ENCODE data around the gene B4GAT1. TPM values are rescaled to one million over a fixed set of nuclear protein-coding genes. Genes with fewer than 3 reads are reported as not detected.

Gene B4GAT1
- total and polyA plus RNA-seq, 2 of the 13 experiments (the other 11 are each of a cell fraction or from before 2014, with no cell fraction given): 40.4 to 109 TPM

DNA sequence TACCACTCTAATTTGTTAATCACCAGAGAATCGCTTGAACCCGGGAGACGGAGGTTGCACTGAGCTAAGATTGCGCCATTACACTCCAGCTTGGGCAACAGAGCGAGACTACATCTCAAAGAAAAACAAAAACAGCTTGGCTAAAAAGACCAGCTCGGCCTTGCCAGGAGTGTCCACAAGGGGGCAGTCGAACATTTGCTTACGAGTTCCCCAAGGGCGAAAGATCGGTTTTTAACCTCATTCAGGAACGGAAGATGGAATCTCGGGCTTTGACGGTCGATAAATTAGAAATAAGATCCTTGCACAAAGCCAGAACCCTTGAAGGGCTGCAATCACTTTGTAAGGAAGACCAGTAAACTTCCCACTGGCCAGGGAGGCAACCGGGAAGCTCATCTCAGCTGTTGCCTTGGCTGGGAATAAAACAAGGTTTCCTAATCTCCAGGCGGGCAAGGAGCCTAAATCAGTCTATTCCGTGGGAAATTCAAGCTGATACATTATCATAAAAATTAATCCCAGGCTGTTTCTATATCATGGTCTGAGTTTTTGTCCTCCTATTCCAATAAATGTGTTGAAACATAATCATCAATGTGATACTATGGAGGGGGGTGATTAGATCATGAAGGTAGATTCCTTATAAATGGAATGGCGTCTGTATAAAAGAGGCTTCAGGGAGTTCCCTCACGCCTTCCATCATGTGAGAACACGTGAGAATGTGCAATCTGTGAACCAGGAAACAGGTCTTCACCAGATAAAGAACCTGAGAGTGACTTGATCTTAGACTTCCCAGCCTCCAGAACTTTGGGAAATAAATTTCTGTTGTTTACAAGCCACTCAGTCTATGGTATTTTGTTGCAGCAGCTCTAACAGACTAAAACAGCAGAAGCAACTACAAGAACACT lies 39.0 kb upstream of the B4GAT1 start (continued):
- TF ChIP-seq, protein P1, sequence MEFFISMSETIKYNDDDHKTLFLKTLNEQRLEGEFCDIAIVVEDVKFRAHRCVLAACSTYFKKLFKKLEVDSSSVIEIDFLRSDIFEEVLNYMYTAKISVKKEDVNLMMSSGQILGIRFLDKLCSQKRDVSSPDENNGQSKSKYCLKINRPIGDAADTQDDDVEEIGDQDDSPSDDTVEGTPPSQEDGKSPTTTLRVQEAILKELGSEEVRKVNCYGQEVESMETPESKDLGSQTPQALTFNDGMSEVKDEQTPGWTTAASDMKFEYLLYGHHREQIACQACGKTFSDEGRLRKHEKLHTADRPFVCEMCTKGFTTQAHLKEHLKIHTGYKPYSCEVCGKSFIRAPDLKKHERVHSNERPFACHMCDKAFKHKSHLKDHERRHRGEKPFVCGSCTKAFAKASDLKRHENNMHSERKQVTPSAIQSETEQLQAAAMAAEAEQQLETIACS (CRISPR knock-in tag; IDR thresholded peaks at IDR 0.05): no peak
- TF ChIP-seq SRSF1 (optimal IDR thresholded peaks at IDR 0.05; ENCODE audit: low read depth, low read length) (no peak), RARG (CRISPR knock-in tag; IDR thresholded peaks at IDR 0.05; ENCODE audit: low read depth) (no peak), KDM2A (CRISPR knock-in tag; IDR thresholded peaks at IDR 0.05; ENCODE audit: borderline replicate concordance, low read depth) (peak; percentile 54; the same call in 1 of the 2 replicates), POGZ (CRISPR knock-in tag; IDR thresholded peaks at IDR 0.05) (0 out of 2 replicates have a peak, but pooled peaks have one; percentile 14), KDM1A (CRISPR knock-in tag; IDR thresholded peaks at IDR 0.05) (no peak), RCOR2 (CRISPR knock-in tag; IDR thresholded peaks at IDR 0.05) (no peak), SMC3 (IDR thresholded peaks at IDR 0.05; ENCODE audit: low read length) (peak; percentile 41; the same call in 1 of the 2 replicates), IRX3 (CRISPR knock-in tag; IDR thresholded peaks at IDR 0.05; ENCODE audit: borderline replicate concordance, low read depth) (no peak), HNRNPUL1 (IDR thresholded peaks at IDR 0.05; ENCODE audit: low read depth, low read length) (no peak), ZNF34 (CRISPR knock-in tag; IDR thresholded peaks at IDR 0.05; ENCODE audit: borderline replicate concordance) (no peak), ZNF451 (CRISPR knock-in tag; IDR thresholded peaks at IDR 0.05) (no peak), NONO (IDR thresholded peaks at IDR 0.05) (no peak), NONO (CRISPR knock-in tag; conservative IDR thresholded peaks at IDR 0.05) (no peak), SOX6 (IDR thresholded peaks at IDR 0.05) (no peak), SOX6 (CRISPR knock-in tag; IDR thresholded peaks at IDR 0.05) (no peak), STAG1 (CRISPR knock-in tag; IDR thresholded peaks at IDR 0.05) (peak; percentile 59), NFIC (IDR thresholded peaks at IDR 0.05; ENCODE audit: low read length) (no peak), MTA3 (CRISPR knock-in tag; IDR thresholded peaks at IDR 0.05) (no peak), FOSL1 (CRISPR knock-in tag; IDR thresholded peaks at IDR 0.05; ENCODE audit: borderline replicate concordance) (no peak), SP140L (CRISPR knock-in tag; IDR thresholded peaks at IDR 0.05; ENCODE audit: borderline replicate concordance) (0 out of 2 replicates have a peak, but pooled peaks have one; percentile 53), ZNF557 (CRISPR knock-in tag; IDR thresholded peaks at IDR 0.05) (no peak), ZMYM3 (CRISPR knock-in tag; IDR thresholded peaks at IDR 0.05) (0 out of 2 replicates have a peak, but pooled peaks have one; percentile 31)
- TF ChIP-seq, protein P2, sequence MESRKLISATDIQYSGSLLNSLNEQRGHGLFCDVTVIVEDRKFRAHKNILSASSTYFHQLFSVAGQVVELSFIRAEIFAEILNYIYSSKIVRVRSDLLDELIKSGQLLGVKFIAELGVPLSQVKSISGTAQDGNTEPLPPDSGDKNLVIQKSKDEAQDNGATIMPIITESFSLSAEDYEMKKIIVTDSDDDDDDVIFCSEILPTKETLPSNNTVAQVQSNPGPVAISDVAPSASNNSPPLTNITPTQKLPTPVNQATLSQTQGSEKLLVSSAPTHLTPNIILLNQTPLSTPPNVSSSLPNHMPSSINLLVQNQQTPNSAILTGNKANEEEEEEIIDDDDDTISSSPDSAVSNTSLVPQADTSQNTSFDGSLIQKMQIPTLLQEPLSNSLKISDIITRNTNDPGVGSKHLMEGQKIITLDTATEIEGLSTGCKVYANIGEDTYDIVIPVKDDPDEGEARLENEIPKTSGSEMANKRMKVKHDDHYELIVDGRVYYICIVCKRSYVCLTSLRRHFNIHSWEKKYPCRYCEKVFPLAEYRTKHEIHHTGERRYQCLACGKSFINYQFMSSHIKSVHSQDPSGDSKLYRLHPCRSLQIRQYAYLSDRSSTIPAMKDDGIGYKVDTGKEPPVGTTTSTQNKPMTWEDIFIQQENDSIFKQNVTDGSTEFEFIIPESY (CRISPR knock-in tag; IDR thresholded peaks at IDR 0.05): 0 out of 2 replicates have a peak, but pooled peaks have one; percentile 44
- TF ChIP-seq, protein P3, sequence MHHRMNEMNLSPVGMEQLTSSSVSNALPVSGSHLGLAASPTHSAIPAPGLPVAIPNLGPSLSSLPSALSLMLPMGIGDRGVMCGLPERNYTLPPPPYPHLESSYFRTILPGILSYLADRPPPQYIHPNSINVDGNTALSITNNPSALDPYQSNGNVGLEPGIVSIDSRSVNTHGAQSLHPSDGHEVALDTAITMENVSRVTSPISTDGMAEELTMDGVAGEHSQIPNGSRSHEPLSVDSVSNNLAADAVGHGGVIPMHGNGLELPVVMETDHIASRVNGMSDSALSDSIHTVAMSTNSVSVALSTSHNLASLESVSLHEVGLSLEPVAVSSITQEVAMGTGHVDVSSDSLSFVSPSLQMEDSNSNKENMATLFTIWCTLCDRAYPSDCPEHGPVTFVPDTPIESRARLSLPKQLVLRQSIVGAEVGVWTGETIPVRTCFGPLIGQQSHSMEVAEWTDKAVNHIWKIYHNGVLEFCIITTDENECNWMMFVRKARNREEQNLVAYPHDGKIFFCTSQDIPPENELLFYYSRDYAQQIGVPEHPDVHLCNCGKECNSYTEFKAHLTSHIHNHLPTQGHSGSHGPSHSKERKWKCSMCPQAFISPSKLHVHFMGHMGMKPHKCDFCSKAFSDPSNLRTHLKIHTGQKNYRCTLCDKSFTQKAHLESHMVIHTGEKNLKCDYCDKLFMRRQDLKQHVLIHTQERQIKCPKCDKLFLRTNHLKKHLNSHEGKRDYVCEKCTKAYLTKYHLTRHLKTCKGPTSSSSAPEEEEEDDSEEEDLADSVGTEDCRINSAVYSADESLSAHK (CRISPR knock-in tag; IDR thresholded peaks at IDR 0.05; ENCODE audit: borderline replicate concordance): no peak
